Heart right ventricle (tissue), 16 donors: ENCODE measurements around the gene DHX30. TPM values are rescaled to one million over a fixed set of nuclear protein-coding genes. Genes with fewer than 3 reads are reported as not detected.

ENCODE experiments used
- ATAC-seq, 8 donors: fragments of 200-7000 bp; cut with Tn5 transposase; one replicate each; pipeline ENCODE4 v1.9.1; 2020; ENCODE audit warnings: mild to moderate bottlenecking in 8 of 8, moderate library complexity in 8 of 8, moderate number of reproducible peaks in 1 of 8
- DNase-seq, 2 donors: peaks; one replicate each; pipeline ENCODE4 v3.0.0-alpha.2; 2020
- H3K27ac ChIP-seq, 10 donors: fragments of 200-600 bp; sonication (generic) in 2 of 10; one replicate each; pipeline versions ENCODE4 v1.5.0 to v1.8.0; 2020 to 2022; ENCODE audit warnings: mild to moderate bottlenecking in 3 of 10
- H3K27me3 ChIP-seq, 7 donors: fragments of 200-600 bp; one replicate each; pipeline ENCODE4 v1.8.0; 2021 to 2022; ENCODE audit warnings: mild to moderate bottlenecking in 2 of 7
- H3K36me3 ChIP-seq, 9 donors: fragments of 200-600 bp; sonication (generic) in 1 of 9; one replicate each; pipeline versions ENCODE4 v1.5.0 to v1.8.0; 2020 to 2022; ENCODE audit warnings: mild to moderate bottlenecking in 2 of 9
- H3K4me1 ChIP-seq, 9 donors: fragments of 200-600 bp; sonication (generic) in 1 of 9; one replicate each; pipeline versions ENCODE4 v1.5.0 to v1.8.0; 2020 to 2022; ENCODE audit warnings: mild to moderate bottlenecking in 4 of 9
- H3K4me3 ChIP-seq, 10 donors: fragments of 200-600 bp; sonication (generic) in 2 of 10; one replicate each; pipeline versions ENCODE4 v1.5.0 to v1.8.0; 2020 to 2022; ENCODE audit warnings: mild to moderate bottlenecking in 7 of 10, moderate library complexity in 2 of 10
- H3K9me3 ChIP-seq, 11 donors: fragments of 200-600 bp in 10 of 11; sonication (generic) in 2 of 11; one replicate each; pipeline versions ENCODE4 v1.5.0 to v1.8.0; 2013 to 2022; ENCODE audit warnings: mild to moderate bottlenecking in 2 of 11, control low read depth in 1 of 11, moderate library complexity in 1 of 11
- WGBS, 2 donors: extraction: QIAGEN DNeasy Blood & Tissue Kit; methylation state at CpG; one replicate each; pipeline ENCODE4 v1.1.7; 2013; ENCODE audit warnings: inconsistent platforms in 1 of 2; 5-methylcytosine and 5-hydroxymethylcytosine counted together
- intact Hi-C, 10 donors: fragments of 100-400 bp; cut with DNase I; formaldehyde crosslinking; loops; one replicate each; pipeline versions ENCODE4 v1.11.1 to v1.14.2; 2022
- polyA plus RNA-seq, 2 donors: library from polyadenylated mRNA; stranded (reverse); fragments of 200-250 nt; gene quantifications; one replicate each; pipeline ENCODE4 v1.2.3, GENCODE V29; 2013
- total RNA-seq, 10 donors: library from RNA; stranded (reverse); fragmentation: NEBNext Ultra II Directional in 3 of 10; extraction: Animal tissue kit (Norgen Biotek cat#: 25700) in 3 of 10; gene quantifications; one replicate each; pipeline versions ENCODE4 v1.2.1 to v1.2.4, GENCODE V29; 2021 to 2023
- TF ChIP-seq, protein P1 (sequence below), 9 donors: fragments of 200-600 bp; sonication (generic) in 2 of 9; IDR thresholded peaks; one replicate each; pipeline versions ENCODE4 v1.5.0 to v1.8.0; 2021 to 2022; ENCODE audit warnings: antibody characterized with exemption in 9 of 9, mild to moderate bottlenecking in 5 of 9, moderate library complexity in 1 of 9
- donor health status: Arrhythmogenic right ventricular cardiomyopathy.
- donor health status: ischemic (EF 13 %, LVEDD 7.1; RV severe dilation, severe dysfunction).
- donor health status: healthy with polysubstance abuse.
- donor health status: DM: no; HTN: yes; CAD: no.
- donor health status: DM: no; HTN: no; CAD: no.
- donor health status: ischemic (EF 25% LVEDD 6.9; RV normal size, moderate dysfunction).
- donor health status: ischemic (EF 25% LVEDD 5.7; RV mildly dilated, moderate dysfunction).
- donor health status: healthy.
- donor health status: DM: yes; HTN: yes; CAD: no.
- donor health status: Ischemic cardiomyopathy.
- donor health status: ischemic (EF 35%, LVEDD 5.7; RV mildly dilated, moderate dysfunction).
- donor health status: nonischemic (EF 11% LVEDD 7.7; RV severe dilation, severe dysfunction).
- donor health status: DM: yes; HTN: yes; CAD: no.
- donor health status: PGD.
- donor health status: ischemic (EF 29% LVEDD 5.4; RV normal size, mild dysfunction).
- donor health status: nonischemic (EF 23%, LVEDD 6.1; RV moderate dilation, normal function).

DHX30 gene
- total and polyA plus RNA-seq, 12 donors, result 31.2 to 56.4 (median 44.5) TPM

DNA sequence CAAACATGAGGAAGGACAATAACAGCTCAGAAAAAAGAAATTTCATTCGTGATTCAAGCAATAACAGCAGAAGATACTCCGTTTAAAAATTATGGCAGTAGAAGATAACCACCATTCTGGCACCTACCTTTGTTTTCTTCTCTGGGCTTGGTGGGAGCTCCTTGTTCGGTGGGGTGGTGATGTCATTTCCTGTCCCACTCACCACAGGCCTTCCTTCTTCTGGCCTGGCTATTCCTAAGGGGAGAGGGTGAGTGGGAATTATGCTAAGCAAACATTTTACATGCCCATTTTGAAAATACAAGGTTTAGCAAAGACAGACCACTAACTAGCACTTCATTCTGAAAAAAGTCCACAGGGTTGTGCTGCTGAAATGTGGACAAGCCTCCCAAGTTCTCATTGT, 74.4 kb downstream of the DHX30 start:
- Histone ChIP-seq H3K4me3 (no peak overlapping the region), H3K27me3 (no peaks in the 10 kb centered on the region), H3K4me1 (peaks cover 0 to 68% (median 39%) of the 10 kb centered on the region in 9 donors), H3K27ac (peak overlapping the region in 8 of 10 donors; percentile 2 to 54 (median 38)), H3K36me3 (peaks cover 0 to 78% (median 16%) of the 10 kb centered on the region in 9 donors), H3K9me3 (no peaks in the 10 kb centered on the region)
- intact Hi-C loops, result loop anchor here in 1 of 10 donors (5.0 kb wide), 1 partner anchor 115 kb away; no protein-coding TSS in a partner anchor
- DNase-seq, result no peak
- WGBS, 2 donors, result 54 to 62% methylated on average over 3 of the region's 3 CpGs
- TF ChIP-seq, protein P1, sequence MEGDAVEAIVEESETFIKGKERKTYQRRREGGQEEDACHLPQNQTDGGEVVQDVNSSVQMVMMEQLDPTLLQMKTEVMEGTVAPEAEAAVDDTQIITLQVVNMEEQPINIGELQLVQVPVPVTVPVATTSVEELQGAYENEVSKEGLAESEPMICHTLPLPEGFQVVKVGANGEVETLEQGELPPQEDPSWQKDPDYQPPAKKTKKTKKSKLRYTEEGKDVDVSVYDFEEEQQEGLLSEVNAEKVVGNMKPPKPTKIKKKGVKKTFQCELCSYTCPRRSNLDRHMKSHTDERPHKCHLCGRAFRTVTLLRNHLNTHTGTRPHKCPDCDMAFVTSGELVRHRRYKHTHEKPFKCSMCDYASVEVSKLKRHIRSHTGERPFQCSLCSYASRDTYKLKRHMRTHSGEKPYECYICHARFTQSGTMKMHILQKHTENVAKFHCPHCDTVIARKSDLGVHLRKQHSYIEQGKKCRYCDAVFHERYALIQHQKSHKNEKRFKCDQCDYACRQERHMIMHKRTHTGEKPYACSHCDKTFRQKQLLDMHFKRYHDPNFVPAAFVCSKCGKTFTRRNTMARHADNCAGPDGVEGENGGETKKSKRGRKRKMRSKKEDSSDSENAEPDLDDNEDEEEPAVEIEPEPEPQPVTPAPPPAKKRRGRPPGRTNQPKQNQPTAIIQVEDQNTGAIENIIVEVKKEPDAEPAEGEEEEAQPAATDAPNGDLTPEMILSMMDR (IDR thresholded peaks at IDR 0.05), result no peak
- ATAC-seq, result peak in 6 of 8 donors; percentile 18 to 60 (median 42)

DNA sequence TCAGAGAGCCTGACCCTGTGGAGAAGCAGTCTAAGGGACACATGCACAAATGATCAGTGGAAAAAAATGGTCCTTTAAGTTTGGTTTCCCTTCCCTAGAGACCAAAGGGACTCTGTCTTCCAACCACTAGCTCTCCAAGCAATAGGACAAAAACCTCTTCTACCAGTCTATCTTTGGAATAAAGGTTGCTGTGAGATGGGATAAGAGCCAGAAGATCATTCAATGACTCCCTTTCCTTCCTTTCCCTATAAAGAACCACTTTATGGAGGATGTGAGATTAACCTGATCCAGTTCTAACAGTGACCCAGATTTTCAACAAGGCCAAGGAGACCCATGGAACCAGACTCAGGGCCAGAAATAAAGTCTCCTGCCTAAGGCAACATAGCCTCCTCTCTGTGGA, 74.8 kb downstream of the DHX30 start:
- Histone ChIP-seq H3K4me3 (no peak overlapping the region), H3K27me3 (no peaks in the 10 kb centered on the region), H3K9me3 (no peaks in the 10 kb centered on the region), H3K27ac (peak overlapping the region in 8 of 10 donors; percentile 2 to 54 (median 38)), H3K4me1 (peaks cover 0 to 64% (median 39%) of the 10 kb centered on the region in 9 donors), H3K36me3 (peaks cover 0 to 75% (median 16%) of the 10 kb centered on the region in 9 donors)
- DNase-seq (no peak), ATAC-seq (peak; percentile 17 to 59 (median 46))
- intact Hi-C loops, result loop anchor here in 1 of 10 donors (5.0 kb wide), 1 partner anchor 115 kb away; no protein-coding TSS in a partner anchor
- TF ChIP-seq, protein P1 (IDR thresholded peaks at IDR 0.05), result no peak

DNA sequence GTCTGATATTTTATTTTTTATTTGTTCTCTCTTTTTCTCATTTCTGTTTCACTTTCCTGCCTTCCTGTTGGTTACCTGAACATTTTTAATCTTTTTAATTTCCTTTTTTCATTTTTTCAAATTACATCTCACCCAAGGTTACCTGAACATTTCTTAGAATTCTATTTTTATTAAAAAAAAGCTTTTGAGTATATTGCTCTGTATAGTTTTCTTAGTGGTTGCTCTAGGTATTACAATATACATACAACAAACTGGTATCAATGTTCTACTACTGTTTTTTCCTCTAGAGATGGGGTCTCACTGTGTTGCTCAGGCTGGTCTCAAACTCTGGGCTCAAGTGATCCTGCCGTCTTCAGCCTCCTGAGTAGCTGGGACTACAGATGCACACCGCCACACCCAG, 79.4 kb downstream of the DHX30 start:
- no peak overlapping the region for H3K4me3 ChIP-seq
- peaks cover 0 to 30% (median 19%) of the 10 kb centered on the region in 9 donors for H3K4me1 ChIP-seq
- intact Hi-C loops, result no loop called here
- WGBS, 2 donors, result 94 to 98% methylated on average over 2 of the region's 2 CpGs
- TF ChIP-seq, protein P1 (IDR thresholded peaks at IDR 0.05), result peak in 1 of 9 donors; percentile 43
- H3K36me3 ChIP-seq, result peaks cover 0 to 72% (median 8%) of the 10 kb centered on the region in 9 donors
- DNase-seq (no peak), ATAC-seq (no peak)
- no peaks in the 10 kb centered on the region for H3K27me3 ChIP-seq
- no peak overlapping the region for H3K27ac ChIP-seq
- H3K9me3 ChIP-seq, result no peaks in the 10 kb centered on the region

DNA sequence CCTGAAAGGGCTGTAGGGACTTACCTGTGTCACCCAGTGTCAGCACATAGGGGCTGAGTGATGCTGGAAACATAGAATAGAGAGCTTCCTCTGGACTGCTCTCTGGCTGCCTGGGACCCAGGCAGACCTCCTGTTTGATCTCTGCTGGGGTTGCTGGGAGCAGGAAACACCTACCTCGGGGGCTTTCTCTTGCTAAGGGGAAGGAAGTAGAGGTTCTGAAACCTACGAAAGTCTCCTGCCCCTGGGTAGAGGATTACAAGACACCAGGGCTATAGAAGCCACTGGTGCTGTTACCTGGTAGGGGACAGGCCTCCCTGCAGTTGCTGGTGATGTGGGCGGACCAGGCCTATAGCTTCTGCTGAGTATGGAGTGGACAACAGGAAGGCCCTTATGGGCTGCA, 81.7 kb downstream of the DHX30 start:
- no peaks in the 10 kb centered on the region for H3K27me3 ChIP-seq
- peaks cover 0 to 28% (median 12%) of the 10 kb centered on the region in 9 donors for H3K4me1 ChIP-seq
- H3K9me3 ChIP-seq, result no peaks in the 10 kb centered on the region
- no peak overlapping the region for H3K27ac ChIP-seq
- 82 to 86% methylated on average over 3 of the region's 3 CpGs for WGBS, 2 donors
- H3K4me3 ChIP-seq, result no peak overlapping the region
- peaks cover 0 to 87% (median 8%) of the 10 kb centered on the region in 9 donors for H3K36me3 ChIP-seq
- TF ChIP-seq, protein P1 (IDR thresholded peaks at IDR 0.05), result no peak
- no peak for DNase-seq
- ATAC-seq, result peak in 3 of 8 donors; percentile 12 to 39 (median 29)
- intact Hi-C loops, result no loop called here
